ENCODE measurements around the gene LLGL2. TPM values are rescaled to one million over a fixed set of nuclear protein-coding genes. Genes with fewer than 3 reads are reported as not detected.

Gene LLGL2
- total and polyA plus RNA-seq, 2 donors, result 5.3 to 36.6 TPM

DNA sequence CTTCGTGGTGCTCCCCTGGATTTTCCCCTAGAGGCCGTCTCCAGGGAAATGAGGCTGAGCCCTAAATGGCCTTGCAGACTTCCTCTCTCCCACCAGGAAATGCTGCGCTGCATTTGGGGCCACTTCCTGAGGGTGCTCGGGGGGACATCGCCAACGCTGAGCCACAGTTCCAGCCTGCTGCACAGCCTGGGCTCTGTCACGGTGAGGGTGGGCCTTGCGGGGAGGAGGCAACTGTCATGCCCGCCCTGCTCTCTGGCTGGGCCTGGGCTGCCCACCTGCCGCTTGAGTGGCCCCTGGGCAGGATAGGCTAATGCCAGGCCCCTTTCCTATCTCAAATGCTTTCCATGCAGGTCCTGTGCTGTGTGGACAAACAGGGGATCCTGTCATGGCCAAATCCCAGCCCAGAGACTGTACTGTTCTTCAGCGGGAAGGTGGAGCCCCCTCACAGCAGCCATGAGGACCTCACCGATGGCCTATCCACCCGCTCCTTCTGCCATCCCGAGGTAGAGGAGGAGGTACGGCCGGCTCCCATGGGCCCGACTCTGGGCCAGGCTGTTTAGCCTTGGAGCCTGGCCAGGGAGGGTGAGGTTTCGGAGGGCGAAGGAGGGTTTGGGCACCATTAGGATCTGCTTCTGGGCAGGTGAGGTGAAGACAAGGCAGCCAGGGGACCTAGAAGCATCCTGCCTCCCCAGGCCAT, 34.4 kb upstream of the LLGL2 start:
- H3K36me3 ChIP-seq (ENCODE audit: control insufficient read depth in 2 of 2, insufficient read depth in 2 of 2, low read length in 1 of 2), result peaks cover 65 to 76% of the 10 kb centered on the region in 2 donors

GRCh38 chr17:75491680-75492079, 33.8 kb upstream of the LLGL2 start:
- Histone ChIP-seq H3K36me3 (ENCODE audit: control insufficient read depth in 2 of 2, insufficient read depth in 2 of 2, low read length in 1 of 2) (peaks cover 67 to 76% of the 10 kb centered on the region in 2 donors), H3K4me3 (ENCODE audit: low read length in 2 of 2) (no peak overlapping the region), H3K4me1 (ENCODE audit: control insufficient read depth in 2 of 2, insufficient read depth in 2 of 2, low read length in 2 of 2) (peaks cover 14 to 19% of the 10 kb centered on the region in 2 donors), H3K27me3 (ENCODE audit: control insufficient read depth in 2 of 2, insufficient read depth in 1 of 2, low read length in 1 of 2) (no peaks in the 10 kb centered on the region), H3K27ac (ENCODE audit: low read depth in 1 of 2, low read length in 1 of 2) (no peak overlapping the region), H3K9me3 (ENCODE audit: control insufficient read depth in 2 of 2, insufficient read depth in 1 of 2, low read length in 1 of 2) (no peaks in the 10 kb centered on the region)
- WGBS, result 96% methylated on average over 15 of the region's 15 CpGs
- no peak for DNase-seq (ENCODE audit: low read depth in 6 of 9, low spot score in 9 of 9)

More for the DNA sequence above, 34.4 kb upstream of the LLGL2 start:
- H3K9me3 ChIP-seq (ENCODE audit: control insufficient read depth in 2 of 2, insufficient read depth in 1 of 2, low read length in 1 of 2), result no peaks in the 10 kb centered on the region
- no peak overlapping the region for H3K27ac ChIP-seq (ENCODE audit: low read depth in 1 of 2, low read length in 1 of 2)
- no peak for DNase-seq (ENCODE audit: low read depth in 6 of 9, low spot score in 9 of 9)
- H3K27me3 ChIP-seq (ENCODE audit: control insufficient read depth in 2 of 2, insufficient read depth in 1 of 2, low read length in 1 of 2), result no peaks in the 10 kb centered on the region
- WGBS, result 94% methylated on average over 19 of the region's 19 CpGs
- H3K4me1 ChIP-seq (ENCODE audit: control insufficient read depth in 2 of 2, insufficient read depth in 2 of 2, low read length in 2 of 2), result peaks cover 14 to 22% of the 10 kb centered on the region in 2 donors
- H3K4me3 ChIP-seq (ENCODE audit: low read length in 2 of 2), result no peak overlapping the region

- no peak for DNase-seq (ENCODE audit: low read depth in 6 of 9, low spot score in 9 of 9)
- Histone ChIP-seq H3K27ac (ENCODE audit: low read depth in 1 of 2, low read length in 1 of 2) (no peak overlapping the region), H3K4me3 (ENCODE audit: low read length in 2 of 2) (no peak overlapping the region), H3K36me3 (ENCODE audit: control insufficient read depth in 2 of 2, insufficient read depth in 2 of 2, low read length in 1 of 2) (peaks cover 73 to 75% of the 10 kb centered on the region in 2 donors), H3K4me1 (ENCODE audit: control insufficient read depth in 2 of 2, insufficient read depth in 2 of 2, low read length in 2 of 2) (peaks cover 5 to 11% of the 10 kb centered on the region in 2 donors), H3K27me3 (ENCODE audit: control insufficient read depth in 2 of 2, insufficient read depth in 1 of 2, low read length in 1 of 2) (no peaks in the 10 kb centered on the region), H3K9me3 (ENCODE audit: control insufficient read depth in 2 of 2, insufficient read depth in 1 of 2, low read length in 1 of 2) (no peaks in the 10 kb centered on the region)
- 94% methylated on average over 23 of the region's 23 CpGs for WGBS
Observed at GRCh38 chr17:75492555-75493168, 32.8 kb upstream of the LLGL2 start.

DNA sequence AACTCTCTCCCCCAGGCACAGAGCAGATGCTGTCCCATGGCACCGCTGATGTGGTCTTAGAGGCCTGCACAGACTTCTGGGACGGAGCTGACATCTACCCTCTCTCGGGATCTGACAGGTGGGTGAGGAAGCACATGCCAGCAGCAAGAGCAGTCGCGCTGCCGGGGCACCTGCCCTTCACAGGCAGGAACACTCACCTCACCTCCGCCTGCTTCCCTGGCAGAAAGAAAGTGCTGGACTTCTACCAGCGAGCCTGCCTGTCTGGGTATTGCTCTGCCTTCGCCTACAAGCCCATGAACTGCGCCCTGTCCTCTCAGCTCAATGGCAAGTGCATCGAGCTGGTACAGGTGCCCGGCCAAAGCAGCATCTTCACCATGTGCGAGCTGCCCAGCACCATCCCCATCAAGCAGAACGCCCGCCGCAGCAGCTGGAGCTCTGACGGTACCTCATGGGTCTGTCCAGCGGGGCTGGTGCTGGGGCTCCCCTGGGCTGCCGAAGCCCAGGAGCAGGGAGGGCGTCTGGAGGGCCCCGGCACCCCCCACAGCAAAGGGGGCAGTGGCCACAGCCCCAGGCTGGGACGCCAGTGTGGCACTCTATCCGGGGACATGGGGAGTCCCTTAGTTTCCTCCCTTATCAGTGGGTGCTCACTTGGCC, 31.9 kb upstream of the LLGL2 start:
- WGBS, result 98% methylated on average over 23 of the region's 23 CpGs

GRCh38 chr17:75494326-75494877, 31.1 kb upstream of the LLGL2 start:
- no peak for DNase-seq (ENCODE audit: low read depth in 6 of 9, low spot score in 9 of 9)
- no peak overlapping the region for H3K27ac ChIP-seq (ENCODE audit: low read depth in 1 of 2, low read length in 1 of 2)
- no peaks in the 10 kb centered on the region for H3K9me3 ChIP-seq (ENCODE audit: control insufficient read depth in 2 of 2, insufficient read depth in 1 of 2, low read length in 1 of 2)
- H3K4me3 ChIP-seq (ENCODE audit: low read length in 2 of 2), result no peak overlapping the region
- 95% methylated on average over 14 of the region's 14 CpGs for WGBS
- H3K36me3 ChIP-seq (ENCODE audit: control insufficient read depth in 2 of 2, insufficient read depth in 2 of 2, low read length in 1 of 2), result peaks cover 84 to 88% of the 10 kb centered on the region in 2 donors
- H3K4me1 ChIP-seq (ENCODE audit: control insufficient read depth in 2 of 2, insufficient read depth in 2 of 2, low read length in 2 of 2), result peaks cover 0 to 18% of the 10 kb centered on the region in 2 donors
- H3K27me3 ChIP-seq (ENCODE audit: control insufficient read depth in 2 of 2, insufficient read depth in 1 of 2, low read length in 1 of 2), result no peaks in the 10 kb centered on the region

More for the DNA sequence above, 31.9 kb upstream of the LLGL2 start:
- Histone ChIP-seq H3K4me1 (ENCODE audit: control insufficient read depth in 2 of 2, insufficient read depth in 2 of 2, low read length in 2 of 2) (peaks cover 0 to 14% of the 10 kb centered on the region in 2 donors), H3K27me3 (ENCODE audit: control insufficient read depth in 2 of 2, insufficient read depth in 1 of 2, low read length in 1 of 2) (no peaks in the 10 kb centered on the region), H3K9me3 (ENCODE audit: control insufficient read depth in 2 of 2, insufficient read depth in 1 of 2, low read length in 1 of 2) (no peaks in the 10 kb centered on the region), H3K27ac (ENCODE audit: low read depth in 1 of 2, low read length in 1 of 2) (no peak overlapping the region), H3K36me3 (ENCODE audit: control insufficient read depth in 2 of 2, insufficient read depth in 2 of 2, low read length in 1 of 2) (peaks cover 76 to 82% of the 10 kb centered on the region in 2 donors), H3K4me3 (ENCODE audit: low read length in 2 of 2) (no peak overlapping the region)
- no peak for DNase-seq (ENCODE audit: low read depth in 6 of 9, low spot score in 9 of 9)

GRCh38 chr17:75496005-75496404, 29.5 kb upstream of the LLGL2 start:
- no peak for DNase-seq (ENCODE audit: low read depth in 6 of 9, low spot score in 9 of 9)
- no peak overlapping the region for H3K27ac ChIP-seq (ENCODE audit: low read depth in 1 of 2, low read length in 1 of 2)
- WGBS, result 97% methylated on average over 11 of the region's 11 CpGs
- peaks cover 0 to 25% of the 10 kb centered on the region in 2 donors for H3K4me1 ChIP-seq (ENCODE audit: control insufficient read depth in 2 of 2, insufficient read depth in 2 of 2, low read length in 2 of 2)
- no peaks in the 10 kb centered on the region for H3K27me3 ChIP-seq (ENCODE audit: control insufficient read depth in 2 of 2, insufficient read depth in 1 of 2, low read length in 1 of 2)
- H3K36me3 ChIP-seq (ENCODE audit: control insufficient read depth in 2 of 2, insufficient read depth in 2 of 2, low read length in 1 of 2), result peaks cover 78 to 94% of the 10 kb centered on the region in 2 donors
- H3K4me3 ChIP-seq (ENCODE audit: low read length in 2 of 2), result no peak overlapping the region
- no peaks in the 10 kb centered on the region for H3K9me3 ChIP-seq (ENCODE audit: control insufficient read depth in 2 of 2, insufficient read depth in 1 of 2, low read length in 1 of 2)

GRCh38 chr17:75498039-75498725, 27.3 kb upstream of the LLGL2 start:
- Histone ChIP-seq H3K27me3 (ENCODE audit: control insufficient read depth in 2 of 2, insufficient read depth in 1 of 2, low read length in 1 of 2) (no peaks in the 10 kb centered on the region), H3K4me3 (ENCODE audit: low read length in 2 of 2) (no peak overlapping the region), H3K9me3 (ENCODE audit: control insufficient read depth in 2 of 2, insufficient read depth in 1 of 2, low read length in 1 of 2) (no peaks in the 10 kb centered on the region), H3K27ac (ENCODE audit: low read depth in 1 of 2, low read length in 1 of 2) (peak overlapping the region in 1 of 2 donors; percentile 46), H3K4me1 (ENCODE audit: control insufficient read depth in 2 of 2, insufficient read depth in 2 of 2, low read length in 2 of 2) (peaks cover 0 to 25% of the 10 kb centered on the region in 2 donors), H3K36me3 (ENCODE audit: control insufficient read depth in 2 of 2, insufficient read depth in 2 of 2, low read length in 1 of 2) (peaks cover 56 to 74% of the 10 kb centered on the region in 2 donors)
- peak in 3 of 9 donors; percentile 28 to 68 (median 58) for DNase-seq (ENCODE audit: low read depth in 6 of 9, low spot score in 9 of 9)
- WGBS, result 35% methylated on average over 21 of the region's 21 CpGs

DNA sequence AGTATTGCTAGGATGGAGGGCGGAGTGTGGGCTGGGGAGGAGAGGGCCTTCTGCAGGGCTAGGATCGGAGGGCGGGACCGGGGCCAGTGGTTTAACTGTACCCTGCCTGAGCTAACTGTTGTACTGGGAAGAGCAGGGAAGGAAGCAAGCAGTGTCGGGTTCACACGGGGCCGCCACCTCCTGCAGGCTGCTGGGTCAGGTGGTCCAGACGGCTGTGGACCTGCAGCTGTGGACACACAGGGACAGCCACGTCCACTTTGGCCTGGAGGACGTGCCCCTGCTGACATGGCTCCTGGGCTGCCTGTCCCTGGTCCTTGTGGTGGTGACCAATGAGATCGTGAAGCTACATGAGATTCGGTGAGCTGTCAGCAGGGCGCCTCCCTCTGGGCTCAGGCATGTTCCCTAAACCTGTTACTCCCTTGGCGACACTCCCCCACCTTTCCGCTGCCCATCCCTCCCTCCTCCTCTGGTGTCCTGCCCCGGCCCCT, 26.7 kb upstream of the LLGL2 start:
- 57% methylated on average over 16 of the region's 16 CpGs for WGBS
- Histone ChIP-seq H3K27ac (ENCODE audit: low read depth in 1 of 2, low read length in 1 of 2) (peak overlapping the region in 1 of 2 donors; percentile 46), H3K4me3 (ENCODE audit: low read length in 2 of 2) (no peak overlapping the region), H3K4me1 (ENCODE audit: control insufficient read depth in 2 of 2, insufficient read depth in 2 of 2, low read length in 2 of 2) (peaks cover 0 to 25% of the 10 kb centered on the region in 2 donors), H3K9me3 (ENCODE audit: control insufficient read depth in 2 of 2, insufficient read depth in 1 of 2, low read length in 1 of 2) (no peaks in the 10 kb centered on the region), H3K36me3 (ENCODE audit: control insufficient read depth in 2 of 2, insufficient read depth in 2 of 2, low read length in 1 of 2) (peaks cover 50 to 68% of the 10 kb centered on the region in 2 donors), H3K27me3 (ENCODE audit: control insufficient read depth in 2 of 2, insufficient read depth in 1 of 2, low read length in 1 of 2) (no peaks in the 10 kb centered on the region)
- DNase-seq (ENCODE audit: low read depth in 6 of 9, low spot score in 9 of 9), result no peak
